Mesothelial cell of epicardium (in vitro differentiated cells): ENCODE results near the gene AVPR1A. TPM values are rescaled to one million over a fixed set of nuclear protein-coding genes. Genes with fewer than 3 reads are reported as not detected.

Experiments used
- DNase-seq, 2 experiments: peaks; one replicate each; pipeline ENCODE4 v3.0.0; 2021; ENCODE audit warnings: low spot score in 2 of 2; ENCODE audit not compliant: unreplicated experiment in 2 of 2
- H3K27ac Mint-ChIP-seq: 2 replicates; pipeline ENCODE4 v1.8.0; 2021; ENCODE audit warnings: mixed read lengths
- H3K27me3 Mint-ChIP-seq: 2 replicates; pipeline ENCODE4 v1.8.0; 2021; ENCODE audit warnings: low read depth, mixed read lengths
- H3K36me3 Mint-ChIP-seq: 2 replicates; pipeline ENCODE4 v1.8.0; 2021; ENCODE audit warnings: mixed read lengths
- H3K4me1 Mint-ChIP-seq: 2 replicates; pipeline ENCODE4 v1.8.0; 2021; ENCODE audit warnings: mixed read lengths
- H3K4me3 Mint-ChIP-seq: 2 replicates; pipeline ENCODE4 v1.8.0; 2021; ENCODE audit warnings: mild to moderate bottlenecking, moderate library complexity, mixed read lengths
- H3K9me3 Mint-ChIP-seq: 2 replicates; pipeline ENCODE4 v1.8.0; 2021; ENCODE audit warnings: mixed read lengths
- CTCF ChIP-seq: fragments of 200-600 bp; sonication (generic); IDR thresholded peaks from one replicate; pipeline ENCODE4 v1.5.0; 2021; ENCODE audit warnings: antibody characterized with exemption; ENCODE audit not compliant: unreplicated experiment
- total RNA-seq: library from RNA; stranded (reverse); gene quantifications from 3 replicates; pipeline ENCODE4 v1.2.1, GENCODE V29; 2021

AVPR1A gene
- total RNA-seq, 1 donor from 2014 or later = 0.13 TPM

GRCh38 chr12:63149909-63150712, 890 bp downstream of the AVPR1A start:
- peaks cover 10% of the 10 kb centered on the region for H3K9me3 Mint-ChIP-seq
- DNase-seq = peak; percentile 21 to 44
- TF ChIP-seq CTCF = no peak
- H3K27ac Mint-ChIP-seq = no peak overlapping the region
- no peaks in the 10 kb centered on the region for H3K36me3 Mint-ChIP-seq
- H3K4me1 Mint-ChIP-seq = peaks cover 21% of the 10 kb centered on the region
- peak overlapping the region; percentile 58 for H3K4me3 Mint-ChIP-seq
- peaks cover 94% of the 10 kb centered on the region for H3K27me3 Mint-ChIP-seq

GRCh38 chr12:63144556-63144955, 6.4 kb downstream of the AVPR1A start:
- no peaks in the 10 kb centered on the region for H3K9me3 Mint-ChIP-seq
- no peak for TF ChIP-seq CTCF
- no peak for DNase-seq
- H3K27ac Mint-ChIP-seq = no peak overlapping the region
- H3K4me1 Mint-ChIP-seq = no peaks in the 10 kb centered on the region
- peaks cover 67% of the 10 kb centered on the region for H3K27me3 Mint-ChIP-seq
- H3K36me3 Mint-ChIP-seq = no peaks in the 10 kb centered on the region
- H3K4me3 Mint-ChIP-seq = no peak overlapping the region

- H3K9me3 Mint-ChIP-seq = no peaks in the 10 kb centered on the region
- no peak overlapping the region for H3K27ac Mint-ChIP-seq
- no peak for TF ChIP-seq CTCF
Measured at GRCh38 chr12:63138488-63138887, 12.5 kb downstream of the AVPR1A start.

GRCh38 chr12:63133981-63134380, 17.0 kb downstream of the AVPR1A start:
- no peak for DNase-seq
- no peak for TF ChIP-seq CTCF
- Mint-ChIP-seq H3K4me1 (no peaks in the 10 kb centered on the region), H3K36me3 (no peaks in the 10 kb centered on the region), H3K9me3 (no peaks in the 10 kb centered on the region), H3K27me3 (peaks cover 44% of the 10 kb centered on the region), H3K27ac (no peak overlapping the region), H3K4me3 (no peak overlapping the region)

More at GRCh38 chr12:63138488-63138887, 12.5 kb downstream of the AVPR1A start:
- DNase-seq = no peak
- H3K4me3 Mint-ChIP-seq = no peak overlapping the region
- H3K27me3 Mint-ChIP-seq = peaks cover 42% of the 10 kb centered on the region
- no peaks in the 10 kb centered on the region for H3K36me3 Mint-ChIP-seq
- H3K4me1 Mint-ChIP-seq = no peaks in the 10 kb centered on the region

GRCh38 chr12:63132201-63132600, 18.8 kb downstream of the AVPR1A start:
- DNase-seq = no peak
- peaks cover 39% of the 10 kb centered on the region for H3K27me3 Mint-ChIP-seq
- H3K9me3 Mint-ChIP-seq = no peaks in the 10 kb centered on the region
- no peak overlapping the region for H3K4me3 Mint-ChIP-seq
- no peaks in the 10 kb centered on the region for H3K4me1 Mint-ChIP-seq
- H3K27ac Mint-ChIP-seq = no peak overlapping the region
- TF ChIP-seq CTCF = no peak
- H3K36me3 Mint-ChIP-seq = no peaks in the 10 kb centered on the region
